Brain microvascular endothelial cell (primary cell): ENCODE measurements around the gene HIP1.
"Not testable (repeated sequence)": the region's sequence is repeated elsewhere in the genome, so short reads cannot be mapped to it uniquely, and the experiment has no call there.

Experiments
- DNase-seq: peaks from one replicate; pipeline ENCODE4 v3.0.0-alpha.2; 2020
- H3K27ac ChIP-seq: fragments of 250-450 bp; sonication (Bioruptor Pico); 2 replicates; pipeline ENCODE4 v1.5.1; 2020; ENCODE audit warnings: mild to moderate bottlenecking, moderate library complexity
- H3K27me3 ChIP-seq: fragments of 250-450 bp; sonication (Bioruptor Pico); replicated peaks from 2 replicates; pipeline ENCODE4 v1.5.1; 2020; ENCODE audit warnings: mild to moderate bottlenecking
- H3K36me3 ChIP-seq: fragments of 250-450 bp; sonication (Bioruptor Pico); replicated peaks from 2 replicates; pipeline ENCODE4 v1.5.1; 2020; ENCODE audit warnings: mild to moderate bottlenecking
- H3K4me3 ChIP-seq: 2 replicates; pipeline ENCODE4 v1.5.1; 2011; ENCODE audit warnings: low read depth, mild to moderate bottlenecking, control low read depth, low read length, moderate library complexity
- in situ Hi-C: cut with HindIII; loops from 2 replicates; pipeline ENCODE4 v1.10.0; 2017; ENCODE audit warnings: low sequenced_read_pairs, low pct_ligation_motif_present
- TF ChIP-seq, protein P1 (sequence below): IDR thresholded peaks from 2 replicates; pipeline ENCODE4 v1.5.1; 2011; ENCODE audit warnings: low read depth, mild to moderate bottlenecking, moderate library complexity, low read length, control low read depth, inconsistent platforms; ENCODE audit errors: missing control alignments

The HIP1 gene

GRCh38 chr7:75575488-75576121, 163.1 kb downstream of the HIP1 start:
- no peaks in the 10 kb centered on the region for H3K36me3 ChIP-seq

GRCh38 chr7:75573477-75574019, 165.2 kb downstream of the HIP1 start:
- TF ChIP-seq, protein P1, sequence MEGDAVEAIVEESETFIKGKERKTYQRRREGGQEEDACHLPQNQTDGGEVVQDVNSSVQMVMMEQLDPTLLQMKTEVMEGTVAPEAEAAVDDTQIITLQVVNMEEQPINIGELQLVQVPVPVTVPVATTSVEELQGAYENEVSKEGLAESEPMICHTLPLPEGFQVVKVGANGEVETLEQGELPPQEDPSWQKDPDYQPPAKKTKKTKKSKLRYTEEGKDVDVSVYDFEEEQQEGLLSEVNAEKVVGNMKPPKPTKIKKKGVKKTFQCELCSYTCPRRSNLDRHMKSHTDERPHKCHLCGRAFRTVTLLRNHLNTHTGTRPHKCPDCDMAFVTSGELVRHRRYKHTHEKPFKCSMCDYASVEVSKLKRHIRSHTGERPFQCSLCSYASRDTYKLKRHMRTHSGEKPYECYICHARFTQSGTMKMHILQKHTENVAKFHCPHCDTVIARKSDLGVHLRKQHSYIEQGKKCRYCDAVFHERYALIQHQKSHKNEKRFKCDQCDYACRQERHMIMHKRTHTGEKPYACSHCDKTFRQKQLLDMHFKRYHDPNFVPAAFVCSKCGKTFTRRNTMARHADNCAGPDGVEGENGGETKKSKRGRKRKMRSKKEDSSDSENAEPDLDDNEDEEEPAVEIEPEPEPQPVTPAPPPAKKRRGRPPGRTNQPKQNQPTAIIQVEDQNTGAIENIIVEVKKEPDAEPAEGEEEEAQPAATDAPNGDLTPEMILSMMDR, result no peak
- Histone ChIP-seq H3K4me3 (no peak overlapping the region), H3K27ac (no peak overlapping the region), H3K36me3 (no peaks in the 10 kb centered on the region), H3K27me3 (peaks cover 5% of the 10 kb centered on the region)
- DNase-seq, result no peak
- in situ Hi-C loops, result no loop called here

More at GRCh38 chr7:75575488-75576121, 163.1 kb downstream of the HIP1 start:
- TF ChIP-seq, protein P1, result no peak
- no peak for DNase-seq
- Histone ChIP-seq H3K27ac (no peak overlapping the region), H3K27me3 (peaks cover 4% of the 10 kb centered on the region), H3K4me3 (no peak overlapping the region)
- in situ Hi-C loops, result no loop called here

DNA sequence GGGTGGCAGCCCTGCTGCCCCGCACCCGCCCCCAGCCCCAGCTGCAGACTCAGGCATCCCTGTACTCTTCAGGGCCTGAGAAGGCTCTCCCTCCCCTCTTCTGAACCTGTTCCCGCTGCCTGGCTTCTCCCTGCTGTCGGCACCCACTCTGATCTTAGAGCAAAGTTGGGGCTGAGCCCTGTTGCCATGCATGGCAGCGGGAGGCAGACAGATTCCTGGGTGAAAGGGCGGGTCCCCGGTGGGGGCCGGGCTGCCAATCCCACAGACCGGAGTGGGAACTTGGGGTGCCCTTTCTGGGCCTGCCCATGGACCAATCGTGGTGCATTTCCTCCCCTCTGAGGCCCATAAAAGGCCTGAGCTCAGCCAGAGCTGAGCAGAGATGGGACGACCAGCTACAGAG, 165.9 kb downstream of the HIP1 start:
- TF ChIP-seq, protein P1, result no peak
- in situ Hi-C loops, result no loop called here
- Histone ChIP-seq H3K27me3 (peaks cover 5% of the 10 kb centered on the region), H3K27ac (no peak overlapping the region), H3K36me3 (no peaks in the 10 kb centered on the region), H3K4me3 (no peak overlapping the region)
- no peak for DNase-seq

GRCh38 chr7:75572396-75572795, 166.3 kb downstream of the HIP1 start:
- in situ Hi-C loops, result no loop called here
- Histone ChIP-seq H3K27me3 (peaks cover 5% of the 10 kb centered on the region), H3K36me3 (no peaks in the 10 kb centered on the region), H3K4me3 (no peak overlapping the region), H3K27ac (no peak overlapping the region)
- DNase-seq, result no peak
- TF ChIP-seq, protein P1, result no peak

DNA sequence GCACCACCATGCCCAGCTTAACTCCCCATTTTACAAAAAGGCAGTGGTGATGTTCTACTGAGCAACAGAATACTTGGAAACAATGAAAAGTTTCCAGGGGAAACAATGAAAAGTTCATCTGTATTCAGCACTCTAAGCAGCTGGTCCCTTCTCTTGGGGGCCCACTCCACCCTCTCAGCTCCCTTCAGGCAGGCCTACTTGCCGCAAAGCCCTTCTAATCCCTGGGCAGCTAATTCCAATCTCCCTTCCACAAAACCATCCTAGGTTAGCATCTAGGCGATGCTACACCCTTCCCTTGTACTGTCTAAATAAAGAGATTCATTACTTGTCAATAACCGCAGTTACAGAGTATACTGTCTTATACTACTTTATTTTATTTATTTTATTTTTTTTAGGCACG, 167.5 kb downstream of the HIP1 start:
- TF ChIP-seq, protein P1, result no peak
- H3K27ac ChIP-seq, result no peak overlapping the region
- H3K4me3 ChIP-seq, result no peak overlapping the region
- H3K36me3 ChIP-seq, result no peaks in the 10 kb centered on the region
- H3K27me3 ChIP-seq, result peaks cover 5% of the 10 kb centered on the region
- in situ Hi-C loops, result no loop called here
- no peak for DNase-seq

- not testable (repeated sequence) for H3K36me3 ChIP-seq, DNase-seq
These were observed 169.0 kb downstream of the HIP1 start for GRCh38 chr7:75569629-75570282.

More at GRCh38 chr7:75569629-75570282, 169.0 kb downstream of the HIP1 start:
- H3K27ac ChIP-seq, in situ Hi-C loops, H3K27me3 ChIP-seq, H3K4me3 ChIP-seq: not testable (repeated sequence)
